Measurements from ENCODE around the gene MRC2.
"Not testable (repeated sequence)": the region's sequence is repeated elsewhere in the genome, so short reads cannot be mapped to it uniquely, and the experiment has no call there.

MRC2 gene

DNA sequence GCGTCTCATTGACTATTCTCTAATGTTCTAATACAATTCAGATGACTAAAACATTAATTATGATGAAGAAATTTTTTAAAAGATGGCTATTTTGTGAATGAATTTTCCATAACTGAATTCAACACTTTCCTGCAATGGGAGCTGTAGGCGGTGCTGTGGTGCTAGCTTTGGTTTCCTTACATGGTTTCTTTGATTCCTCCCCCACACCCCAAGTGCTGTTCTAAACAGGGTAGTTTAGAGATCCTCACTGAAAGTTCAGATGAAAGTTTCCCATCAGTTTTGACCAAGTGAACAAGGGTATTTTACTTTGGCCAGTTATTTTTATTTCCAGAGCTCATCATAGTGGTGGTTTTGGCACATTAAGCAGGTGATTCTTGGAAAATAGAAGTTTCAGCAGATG, 26.0 kb upstream of the MRC2 start:
- ATAC-seq: no peak
- no peak overlapping the region for H3K4me3 Mint-ChIP-seq
- H3K4me1 Mint-ChIP-seq: peaks cover 9% of the 10 kb centered on the region
- H3K9me3 Mint-ChIP-seq: no peaks in the 10 kb centered on the region
- no peaks in the 10 kb centered on the region for H3K27me3 Mint-ChIP-seq
- H3K27ac Mint-ChIP-seq: no peak overlapping the region
- DNase-seq: no peak

GRCh38 chr17:62603783-62604182, 23.7 kb upstream of the MRC2 start:
- DNase-seq, H3K27ac Mint-ChIP-seq, H3K27me3 Mint-ChIP-seq, ATAC-seq, H3K4me1 Mint-ChIP-seq, H3K4me3 Mint-ChIP-seq, H3K9me3 Mint-ChIP-seq: not testable (repeated sequence)

- peaks cover 11% of the 10 kb centered on the region for H3K4me1 Mint-ChIP-seq
These were observed 21.9 kb upstream of the MRC2 start for GRCh38 chr17:62605588-62605987.

DNA sequence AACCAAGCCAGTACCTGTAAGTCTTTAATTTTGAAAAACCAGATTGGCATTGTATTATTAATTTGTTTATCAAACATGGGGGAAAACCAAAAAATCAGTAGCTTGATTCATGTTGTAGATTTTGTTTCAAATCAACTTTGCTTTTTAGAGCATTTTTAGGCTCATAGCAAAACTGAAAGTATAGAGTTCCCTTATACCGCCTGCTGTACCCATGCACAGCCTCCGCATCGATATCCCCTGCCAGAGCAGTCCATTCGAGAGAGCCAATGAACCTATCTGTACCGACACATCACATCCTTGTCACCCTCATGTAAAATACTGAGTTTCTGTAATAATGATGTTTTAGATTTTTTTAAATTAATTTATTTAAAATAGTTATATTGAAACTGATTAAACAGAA, 16.2 kb upstream of the MRC2 start:
- Mint-ChIP-seq H3K4me1 (peaks cover 11% of the 10 kb centered on the region), H3K4me3 (no peak overlapping the region), H3K27ac (no peak overlapping the region), H3K9me3 (no peaks in the 10 kb centered on the region), H3K27me3 (no peaks in the 10 kb centered on the region)
- ATAC-seq (no peak), DNase-seq (no peak)

More at GRCh38 chr17:62605588-62605987, 21.9 kb upstream of the MRC2 start:
- Mint-ChIP-seq H3K27me3 (no peaks in the 10 kb centered on the region), H3K9me3 (no peaks in the 10 kb centered on the region), H3K27ac (no peak overlapping the region), H3K4me3 (no peak overlapping the region)
- no peak for DNase-seq
- ATAC-seq: no peak

DNA sequence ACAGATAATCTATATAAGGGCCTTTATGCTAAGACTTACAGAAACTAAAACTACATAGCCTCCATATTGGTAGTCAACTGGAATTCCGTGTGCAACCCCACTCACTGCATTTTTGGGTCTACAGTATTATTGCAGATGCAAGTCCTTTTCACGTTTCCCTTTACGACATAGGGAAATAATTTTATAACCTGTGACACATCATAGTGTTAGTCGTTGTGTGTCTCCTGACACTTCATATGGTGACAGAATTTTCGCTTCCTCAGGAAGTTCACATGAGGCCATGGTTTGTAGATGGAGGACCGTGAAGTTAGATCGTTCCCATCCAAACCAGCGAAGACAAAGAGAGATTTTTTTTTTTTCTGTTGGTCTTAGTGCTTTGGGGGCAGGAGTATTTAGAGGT, 15.7 kb upstream of the MRC2 start:
- Mint-ChIP-seq H3K4me1 (peaks cover 11% of the 10 kb centered on the region), H3K9me3 (no peaks in the 10 kb centered on the region), H3K27me3 (no peaks in the 10 kb centered on the region), H3K27ac (no peak overlapping the region), H3K4me3 (no peak overlapping the region)
- ATAC-seq (no peak), DNase-seq (no peak)

- peaks cover 11% of the 10 kb centered on the region for H3K4me1 Mint-ChIP-seq
- not testable (repeated sequence) for H3K27ac Mint-ChIP-seq, H3K9me3 Mint-ChIP-seq, H3K4me3 Mint-ChIP-seq, DNase-seq, H3K27me3 Mint-ChIP-seq, ATAC-seq
These were observed 15.2 kb upstream of the MRC2 start for GRCh38 chr17:62612289-62612688.

DNA sequence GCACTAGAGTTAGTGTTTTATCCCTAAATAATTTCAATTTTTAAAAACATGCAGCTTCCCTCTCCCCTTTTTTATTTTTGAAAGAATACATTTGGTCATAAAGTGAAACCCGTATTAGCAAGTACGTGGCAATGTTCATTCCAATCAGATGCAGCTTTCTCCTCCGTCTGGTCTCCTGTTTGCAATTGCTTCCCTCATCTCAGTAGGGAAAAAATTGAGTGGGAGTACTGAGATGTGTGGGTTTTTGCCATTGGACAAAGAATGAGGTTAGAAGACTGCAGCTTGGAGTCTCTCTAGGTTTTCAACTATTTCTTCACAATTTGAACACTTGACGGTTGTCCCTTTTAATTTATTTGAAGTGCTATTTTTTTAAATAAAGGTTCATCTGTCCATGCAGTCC, 14.4 kb upstream of the MRC2 start:
- H3K27ac Mint-ChIP-seq, DNase-seq, ATAC-seq, H3K4me3 Mint-ChIP-seq, H3K9me3 Mint-ChIP-seq, H3K27me3 Mint-ChIP-seq: not testable (repeated sequence)
- H3K4me1 Mint-ChIP-seq: peaks cover 11% of the 10 kb centered on the region

DNA sequence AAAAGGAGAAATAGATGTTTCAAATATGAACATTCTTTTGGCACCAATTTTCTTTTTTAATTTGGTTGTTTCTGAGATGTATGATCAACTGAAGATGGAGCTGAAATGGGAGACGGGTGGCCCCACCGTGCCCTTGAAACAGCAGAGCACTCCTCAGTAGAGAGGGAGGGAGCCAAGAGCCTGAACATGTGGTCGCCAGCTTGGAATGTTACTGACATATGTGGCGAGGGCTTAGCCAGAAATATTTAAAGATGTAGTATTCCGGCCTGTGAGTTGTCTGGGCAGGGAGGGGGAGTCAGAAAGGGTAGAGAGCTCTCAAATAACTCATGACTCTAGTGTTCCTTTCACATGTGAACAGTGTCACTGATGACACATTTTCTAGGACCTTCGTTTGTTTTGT, 13.3 kb upstream of the MRC2 start:
- no peak for DNase-seq
- no peak for ATAC-seq
- Mint-ChIP-seq H3K27ac (peak overlapping the region in 1 of 2 donors; percentile 55), H3K27me3 (no peaks in the 10 kb centered on the region), H3K4me3 (no peak overlapping the region), H3K4me1 (peaks cover 11% of the 10 kb centered on the region), H3K9me3 (no peaks in the 10 kb centered on the region)

GRCh38 chr17:62615503-62615902, 12.0 kb upstream of the MRC2 start:
- Mint-ChIP-seq H3K27me3 (no peaks in the 10 kb centered on the region), H3K27ac (peak overlapping the region in 1 of 2 donors; percentile 12), H3K9me3 (no peaks in the 10 kb centered on the region), H3K4me3 (no peak overlapping the region), H3K4me1 (peaks cover 9% of the 10 kb centered on the region)
- DNase-seq (no peak), ATAC-seq (no peak)

- Mint-ChIP-seq H3K9me3 (no peaks in the 10 kb centered on the region), H3K4me1 (no peaks in the 10 kb centered on the region), H3K27me3 (no peaks in the 10 kb centered on the region), H3K4me3 (no peak overlapping the region), H3K27ac (peak overlapping the region; percentile 6 to 88)
- no peak for DNase-seq
- ATAC-seq: peak; percentile 31
These were observed 10.2 kb upstream of the MRC2 start for GRCh38 chr17:62616993-62617893.

GRCh38 chr17:62617894-62618472, 9.5 kb upstream of the MRC2 start:
- Mint-ChIP-seq H3K4me3 (no peak overlapping the region), H3K27ac (no peak overlapping the region), H3K4me1 (no peaks in the 10 kb centered on the region), H3K9me3 (no peaks in the 10 kb centered on the region), H3K27me3 (no peaks in the 10 kb centered on the region)
- ATAC-seq (no peak), DNase-seq (no peak)

- Mint-ChIP-seq H3K9me3 (no peaks in the 10 kb centered on the region), H3K27ac (peak overlapping the region in 1 of 2 donors; percentile 21), H3K4me1 (no peaks in the 10 kb centered on the region), H3K27me3 (no peaks in the 10 kb centered on the region), H3K4me3 (no peak overlapping the region)
- peak; percentile 17 for ATAC-seq
- DNase-seq: no peak
These were observed 8.6 kb upstream of the MRC2 start for GRCh38 chr17:62618647-62619416.

DNA sequence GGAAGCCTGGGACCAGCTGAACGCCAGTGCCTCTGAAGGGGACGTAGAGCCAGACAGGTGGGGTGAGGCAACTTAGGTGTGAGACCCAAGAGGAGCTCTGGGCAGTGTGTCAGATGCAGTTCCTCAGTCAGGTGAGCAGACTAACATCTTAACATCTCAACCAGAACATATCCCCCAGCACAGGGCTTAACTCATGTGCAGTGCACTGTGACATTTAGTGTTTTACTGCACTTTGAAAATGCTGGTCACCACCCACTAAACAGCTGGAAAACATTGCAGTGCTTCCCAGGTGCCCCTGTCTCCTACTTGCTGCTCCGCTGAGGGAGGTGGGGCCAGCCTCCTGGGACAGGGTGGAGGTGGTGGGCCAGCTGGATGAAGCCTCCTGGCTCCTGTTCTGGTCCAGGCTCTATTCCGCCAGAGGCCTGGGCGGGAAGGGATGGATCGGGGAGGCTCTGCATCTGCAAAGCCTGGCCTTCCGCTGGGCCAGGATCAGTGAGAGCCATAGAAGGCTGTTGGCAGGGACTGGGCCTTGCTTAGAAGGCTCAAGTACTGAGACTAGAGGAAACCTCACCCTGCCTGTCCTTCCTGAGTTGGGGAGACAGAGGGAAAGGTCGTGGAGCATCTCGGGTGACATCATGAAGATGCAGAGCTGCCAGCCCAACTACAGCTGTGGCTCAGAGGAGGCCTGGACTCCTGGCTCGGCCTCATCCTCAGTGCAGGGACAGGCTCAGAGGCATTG, 7.9 kb upstream of the MRC2 start:
- peak overlapping the region in 1 of 2 donors; percentile 48 for H3K27ac Mint-ChIP-seq
- no peaks in the 10 kb centered on the region for H3K27me3 Mint-ChIP-seq
- DNase-seq (no peak), ATAC-seq (peak; percentile 19)
- H3K9me3 Mint-ChIP-seq: no peaks in the 10 kb centered on the region
- no peaks in the 10 kb centered on the region for H3K4me1 Mint-ChIP-seq
- no peak overlapping the region for H3K4me3 Mint-ChIP-seq

GRCh38 chr17:62621223-62621622, 6.2 kb upstream of the MRC2 start:
- ATAC-seq: no peak
- peaks cover 12% of the 10 kb centered on the region for H3K4me1 Mint-ChIP-seq
- no peak overlapping the region for H3K27ac Mint-ChIP-seq
- no peaks in the 10 kb centered on the region for H3K9me3 Mint-ChIP-seq
- H3K4me3 Mint-ChIP-seq: no peak overlapping the region
- H3K27me3 Mint-ChIP-seq: peaks cover 2% of the 10 kb centered on the region
- no peak for DNase-seq

DNA sequence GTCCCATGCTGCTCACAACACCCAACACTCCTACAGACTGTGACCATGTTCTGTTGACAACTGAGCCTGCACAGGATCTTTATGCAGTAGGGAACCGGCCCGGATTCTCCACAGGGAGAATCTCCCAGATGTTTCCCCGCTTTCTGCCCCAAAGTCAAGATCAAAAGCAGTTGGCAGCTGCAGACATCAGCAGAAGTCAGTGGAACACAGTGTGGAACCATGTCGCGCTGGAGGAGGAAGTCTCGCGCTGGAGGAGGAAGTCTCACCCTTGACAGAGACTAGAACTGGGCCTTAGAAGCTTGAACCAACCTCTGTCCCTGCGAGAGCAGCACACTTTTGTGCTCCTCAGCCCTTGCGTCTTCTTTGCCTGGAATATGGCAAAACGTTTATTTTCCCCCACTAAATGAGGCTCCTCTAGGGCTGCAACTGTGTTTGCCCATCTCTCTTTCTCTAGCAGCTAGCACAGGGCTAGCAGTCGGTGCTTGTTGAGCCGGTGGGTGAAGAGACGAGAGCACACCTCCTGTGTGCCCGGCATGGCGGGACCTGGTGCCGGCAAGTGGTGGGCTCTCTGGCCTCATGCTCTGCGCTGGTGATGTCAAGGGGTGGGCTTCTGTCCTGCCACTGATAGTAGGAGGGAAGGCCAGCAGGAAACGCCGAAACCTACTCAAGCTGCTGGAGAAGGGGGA, 2.1 kb upstream of the MRC2 start:
- Mint-ChIP-seq H3K9me3 (no peaks in the 10 kb centered on the region), H3K27me3 (peaks cover 23% of the 10 kb centered on the region), H3K4me1 (peaks cover 45% of the 10 kb centered on the region), H3K27ac (no peak overlapping the region), H3K4me3 (no peak overlapping the region)
- no peak for DNase-seq
- no peak for ATAC-seq
